GM23338 (cell line): Measurements from ENCODE around the gene S100A12. TPM values are rescaled to one million over a fixed set of nuclear protein-coding genes. Genes with fewer than 3 reads are reported as not detected.
"Not testable (repeated sequence)": the region's sequence is repeated elsewhere in the genome, so short reads cannot be mapped to it uniquely, and the experiment has no call there.

ENCODE experiments used
- ATAC-seq: fragments of 200-7000 bp; cut with Tn5 transposase; 3 replicates; pipeline ENCODE4 v1.9.1; 2020
- DNase-seq: peaks from one replicate; pipeline ENCODE4 v3.0.0-alpha.2; 2015; ENCODE audit warnings: low spot score
- H2AFZ ChIP-seq: fragments of 200-600 bp; sonication (generic); 2 replicates; pipeline ENCODE4 v1.8.0; 2016; ENCODE audit warnings: antibody characterized with exemption, mild to moderate bottlenecking, moderate library complexity
- H3F3A ChIP-seq: fragments of 200-600 bp; sonication (generic); replicated peaks from 2 replicates; pipeline ENCODE4 v1.8.0; 2017; ENCODE audit warnings: antibody characterized with exemption, mixed run types, low read depth
- H3K27ac ChIP-seq: fragments of 200-600 bp; sonication (generic); 2 replicates; pipeline ENCODE4 v1.6.1; 2016; ENCODE audit warnings: low read depth
- H3K27me3 ChIP-seq: fragments of 200-600 bp; sonication (generic); 2 replicates; pipeline ENCODE4 v1.8.0; 2016; ENCODE audit warnings: mild to moderate bottlenecking, mixed run types, moderate library complexity; ENCODE audit not compliant: insufficient read depth
- H3K36me3 ChIP-seq: fragments of 200-600 bp; sonication (generic); 2 replicates; pipeline ENCODE4 v1.8.0; 2016; ENCODE audit warnings: mild to moderate bottlenecking; ENCODE audit not compliant: insufficient read depth
- H3K4me1 ChIP-seq: fragments of 200-600 bp; sonication (generic); 2 replicates; pipeline ENCODE4 v1.8.0; 2016; ENCODE audit warnings: mild to moderate bottlenecking, moderate library complexity; ENCODE audit not compliant: insufficient read depth
- H3K4me2 ChIP-seq: fragments of 200-600 bp; sonication (generic); 2 replicates; pipeline ENCODE4 v1.7.1; 2017; ENCODE audit warnings: mixed run types
- H3K4me3 ChIP-seq: fragments of 200-600 bp; sonication (generic); 2 replicates; pipeline ENCODE4 v1.6.1; 2016; ENCODE audit warnings: mixed run types
- H3K79me2 ChIP-seq: fragments of 200-600 bp; sonication (generic); replicated peaks from 2 replicates; pipeline ENCODE4 v1.8.0; 2017; ENCODE audit warnings: mild to moderate bottlenecking; ENCODE audit not compliant: insufficient read depth
- H3K9me2 ChIP-seq: fragments of 200-600 bp; sonication (generic); 2 replicates; pipeline ENCODE4 v1.8.0; 2017; ENCODE audit not compliant: insufficient read depth
- H4K20me1 ChIP-seq: fragments of 200-600 bp; sonication (generic); replicated peaks from 2 replicates; pipeline ENCODE4 v1.8.0; 2017; ENCODE audit warnings: mild to moderate bottlenecking; ENCODE audit not compliant: insufficient read depth
- H3K27ac Mint-ChIP-seq: 2 replicates; pipeline ENCODE4 v1.8.0; 2020; ENCODE audit warnings: inconsistent platforms, mild to moderate bottlenecking, moderate library complexity, mixed read lengths
- H3K27me3 Mint-ChIP-seq: 3 replicates; pipeline ENCODE4 v1.8.0; 2022; ENCODE audit warnings: low read depth, mild to moderate bottlenecking, moderate library complexity, mixed read lengths, inconsistent platforms; ENCODE audit not compliant: insufficient read depth, poor library complexity
- H3K36me3 Mint-ChIP-seq: 3 replicates; pipeline ENCODE4 v1.8.0; 2021; ENCODE audit warnings: low read depth, mild to moderate bottlenecking, inconsistent platforms, moderate library complexity, mixed read lengths
- H3K4me1 Mint-ChIP-seq: 3 replicates; pipeline ENCODE4 v1.8.0; 2020; ENCODE audit warnings: mild to moderate bottlenecking, inconsistent platforms, mixed read lengths
- H3K4me3 Mint-ChIP-seq: 3 replicates; pipeline ENCODE4 v1.8.0; 2021; ENCODE audit warnings: moderate library complexity, mild to moderate bottlenecking, inconsistent platforms, mixed read lengths
- H3K9me3 Mint-ChIP-seq: 3 replicates; pipeline ENCODE4 v1.8.0; 2020; ENCODE audit warnings: moderate library complexity, mild to moderate bottlenecking, inconsistent platforms, mixed read lengths
- EZH2phosphoT487 ChIP-seq: fragments of 200-600 bp; sonication (generic); IDR thresholded peaks from one replicate; pipeline ENCODE4 v1.8.1; 2018; ENCODE audit warnings: antibody characterized with exemption; ENCODE audit not compliant: unreplicated experiment
- POLR2AphosphoS5 ChIP-seq: IDR thresholded peaks from 2 replicates; pipeline ENCODE4 v1.6.1; 2016; ENCODE audit warnings: antibody characterized with exemption, low read depth
- ZNF114 ChIP-seq: fragments of 250-450 bp; sonication (Bioruptor Pico); IDR thresholded peaks from 2 replicates; pipeline ENCODE4 v1.5.0; 2020; ENCODE audit warnings: mild to moderate bottlenecking, moderate library complexity
- polyA plus RNA-seq: library from polyadenylated mRNA; unstranded; fragments of >200 nt; fragmentation: Nextera tagmentation; extraction: Ambion mirVana; gene quantifications from 2 replicates; pipeline ENCODE4 v1.2.1, GENCODE V29; 2016
- total RNA-seq: library from RNA; depleted of rRNA; stranded (reverse); fragments of >200 nt; shearing (Covaris generic); gene quantifications from 2 replicates; pipeline ENCODE4 v1.2.3, GENCODE V29; 2014
- TF ChIP-seq, protein P1 (sequence below): fragments of 250-450 bp; sonication (Bioruptor Pico); IDR thresholded peaks from 2 replicates; pipeline ENCODE4 v1.5.0; 2020; ENCODE audit warnings: mild to moderate bottlenecking, moderate library complexity
- TF ChIP-seq, protein P2 (sequence below), 2 experiments: fragments of 200-600 bp in 1 of 2; sonication (generic) in 1 of 2; conservative IDR thresholded peaks; 2 replicates each; pipeline versions ENCODE4 v1.5.1 to v1.6.1; 2016 to 2017; ENCODE audit warnings: antibody characterized with exemption in 2 of 2, low read depth in 2 of 2, mild to moderate bottlenecking in 2 of 2, moderate library complexity in 1 of 2

The S100A12 gene
- total and polyA plus RNA-seq, 2 experiments from 2014 or later = not detected

DNA sequence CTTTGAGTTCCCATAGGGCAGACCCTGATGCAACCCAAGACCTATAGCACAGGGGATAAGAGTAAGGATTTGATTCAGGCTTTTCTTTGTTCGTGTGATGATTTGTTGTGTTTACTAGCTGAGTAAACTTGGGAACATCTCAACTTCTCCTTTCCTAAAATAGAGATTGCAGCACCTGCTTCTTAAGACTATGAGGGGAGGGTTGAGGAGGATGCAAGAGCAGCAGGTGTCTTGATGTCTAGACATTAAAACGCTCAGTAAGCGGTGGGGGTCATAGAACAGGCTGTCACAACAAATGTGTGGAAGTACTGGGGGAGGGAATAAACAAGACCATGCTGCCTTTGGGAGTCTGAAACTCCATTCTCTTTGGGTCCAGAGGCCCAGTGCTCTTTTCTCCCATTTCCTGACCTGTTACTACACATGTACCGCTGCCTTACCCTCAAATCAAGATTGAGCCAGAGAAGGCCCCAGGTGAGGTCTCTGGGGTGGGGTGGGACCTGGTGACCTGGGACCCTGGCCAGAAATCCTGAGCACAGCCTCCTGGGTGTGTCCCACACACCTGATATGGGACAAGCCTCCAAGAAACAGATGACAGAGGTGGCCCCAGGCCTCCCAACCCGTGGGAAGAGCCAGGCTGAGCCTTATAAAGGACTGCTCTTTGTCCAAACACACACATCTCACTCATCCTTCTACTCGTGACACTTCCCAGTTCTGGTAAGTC lies 40.6 kb upstream of the S100A12 start, which contains the start of gene S100A7A (continued):
- TF ChIP-seq, protein P1, sequence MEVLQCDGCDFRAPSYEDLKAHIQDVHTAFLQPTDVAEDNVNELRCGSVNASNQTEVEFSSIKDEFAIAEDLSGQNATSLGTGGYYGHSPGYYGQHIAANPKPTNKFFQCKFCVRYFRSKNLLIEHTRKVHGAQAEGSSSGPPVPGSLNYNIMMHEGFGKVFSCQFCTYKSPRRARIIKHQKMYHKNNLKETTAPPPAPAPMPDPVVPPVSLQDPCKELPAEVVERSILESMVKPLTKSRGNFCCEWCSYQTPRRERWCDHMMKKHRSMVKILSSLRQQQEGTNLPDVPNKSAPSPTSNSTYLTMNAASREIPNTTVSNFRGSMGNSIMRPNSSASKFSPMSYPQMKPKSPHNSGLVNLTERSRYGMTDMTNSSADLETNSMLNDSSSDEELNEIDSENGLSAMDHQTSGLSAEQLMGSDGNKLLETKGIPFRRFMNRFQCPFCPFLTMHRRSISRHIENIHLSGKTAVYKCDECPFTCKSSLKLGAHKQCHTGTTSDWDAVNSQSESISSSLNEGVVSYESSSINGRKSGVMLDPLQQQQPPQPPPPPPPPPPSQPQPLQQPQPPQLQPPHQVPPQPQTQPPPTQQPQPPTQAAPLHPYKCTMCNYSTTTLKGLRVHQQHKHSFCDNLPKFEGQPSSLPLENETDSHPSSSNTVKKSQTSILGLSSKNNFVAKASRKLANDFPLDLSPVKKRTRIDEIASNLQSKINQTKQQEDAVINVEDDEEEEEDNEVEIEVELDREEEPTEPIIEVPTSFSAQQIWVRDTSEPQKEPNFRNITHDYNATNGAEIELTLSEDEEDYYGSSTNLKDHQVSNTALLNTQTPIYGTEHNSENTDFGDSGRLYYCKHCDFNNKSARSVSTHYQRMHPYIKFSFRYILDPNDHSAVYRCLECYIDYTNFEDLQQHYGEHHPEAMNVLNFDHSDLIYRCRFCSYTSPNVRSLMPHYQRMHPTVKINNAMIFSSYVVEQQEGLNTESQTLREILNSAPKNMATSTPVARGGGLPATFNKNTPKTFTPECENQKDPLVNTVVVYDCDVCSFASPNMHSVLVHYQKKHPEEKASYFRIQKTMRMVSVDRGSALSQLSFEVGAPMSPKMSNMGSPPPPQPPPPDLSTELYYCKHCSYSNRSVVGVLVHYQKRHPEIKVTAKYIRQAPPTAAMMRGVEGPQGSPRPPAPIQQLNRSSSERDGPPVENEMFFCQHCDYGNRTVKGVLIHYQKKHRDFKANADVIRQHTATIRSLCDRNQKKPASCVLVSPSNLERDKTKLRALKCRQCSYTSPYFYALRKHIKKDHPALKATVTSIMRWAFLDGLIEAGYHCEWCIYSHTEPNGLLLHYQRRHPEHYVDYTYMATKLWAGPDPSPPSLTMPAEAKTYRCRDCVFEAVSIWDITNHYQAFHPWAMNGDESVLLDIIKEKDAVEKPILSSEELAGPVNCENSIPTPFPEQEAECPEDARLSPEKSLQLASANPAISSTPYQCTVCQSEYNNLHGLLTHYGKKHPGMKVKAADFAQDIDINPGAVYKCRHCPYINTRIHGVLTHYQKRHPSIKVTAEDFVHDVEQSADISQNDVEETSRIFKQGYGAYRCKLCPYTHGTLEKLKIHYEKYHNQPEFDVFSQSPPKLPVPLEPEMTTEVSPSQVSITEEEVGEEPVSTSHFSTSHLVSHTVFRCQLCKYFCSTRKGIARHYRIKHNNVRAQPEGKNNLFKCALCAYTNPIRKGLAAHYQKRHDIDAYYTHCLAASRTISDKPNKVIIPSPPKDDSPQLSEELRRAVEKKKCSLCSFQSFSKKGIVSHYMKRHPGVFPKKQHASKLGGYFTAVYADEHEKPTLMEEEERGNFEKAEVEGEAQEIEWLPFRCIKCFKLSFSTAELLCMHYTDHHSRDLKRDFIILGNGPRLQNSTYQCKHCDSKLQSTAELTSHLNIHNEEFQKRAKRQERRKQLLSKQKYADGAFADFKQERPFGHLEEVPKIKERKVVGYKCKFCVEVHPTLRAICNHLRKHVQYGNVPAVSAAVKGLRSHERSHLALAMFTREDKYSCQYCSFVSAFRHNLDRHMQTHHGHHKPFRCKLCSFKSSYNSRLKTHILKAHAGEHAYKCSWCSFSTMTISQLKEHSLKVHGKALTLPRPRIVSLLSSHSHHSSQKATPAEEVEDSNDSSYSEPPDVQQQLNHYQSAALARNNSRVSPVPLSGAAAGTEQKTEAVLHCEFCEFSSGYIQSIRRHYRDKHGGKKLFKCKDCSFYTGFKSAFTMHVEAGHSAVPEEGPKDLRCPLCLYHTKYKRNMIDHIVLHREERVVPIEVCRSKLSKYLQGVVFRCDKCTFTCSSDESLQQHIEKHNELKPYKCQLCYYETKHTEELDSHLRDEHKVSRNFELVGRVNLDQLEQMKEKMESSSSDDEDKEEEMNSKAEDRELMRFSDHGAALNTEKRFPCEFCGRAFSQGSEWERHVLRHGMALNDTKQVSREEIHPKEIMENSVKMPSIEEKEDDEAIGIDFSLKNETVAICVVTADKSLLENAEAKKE (CRISPR knock-in tag) = no peak
- TF ChIP-seq ZNF114 (CRISPR knock-in tag) = no peak
- TF ChIP-seq POLR2AphosphoS5 = no peak
- TF ChIP-seq EZH2phosphoT487 = no peak
- TF ChIP-seq, protein P2, sequence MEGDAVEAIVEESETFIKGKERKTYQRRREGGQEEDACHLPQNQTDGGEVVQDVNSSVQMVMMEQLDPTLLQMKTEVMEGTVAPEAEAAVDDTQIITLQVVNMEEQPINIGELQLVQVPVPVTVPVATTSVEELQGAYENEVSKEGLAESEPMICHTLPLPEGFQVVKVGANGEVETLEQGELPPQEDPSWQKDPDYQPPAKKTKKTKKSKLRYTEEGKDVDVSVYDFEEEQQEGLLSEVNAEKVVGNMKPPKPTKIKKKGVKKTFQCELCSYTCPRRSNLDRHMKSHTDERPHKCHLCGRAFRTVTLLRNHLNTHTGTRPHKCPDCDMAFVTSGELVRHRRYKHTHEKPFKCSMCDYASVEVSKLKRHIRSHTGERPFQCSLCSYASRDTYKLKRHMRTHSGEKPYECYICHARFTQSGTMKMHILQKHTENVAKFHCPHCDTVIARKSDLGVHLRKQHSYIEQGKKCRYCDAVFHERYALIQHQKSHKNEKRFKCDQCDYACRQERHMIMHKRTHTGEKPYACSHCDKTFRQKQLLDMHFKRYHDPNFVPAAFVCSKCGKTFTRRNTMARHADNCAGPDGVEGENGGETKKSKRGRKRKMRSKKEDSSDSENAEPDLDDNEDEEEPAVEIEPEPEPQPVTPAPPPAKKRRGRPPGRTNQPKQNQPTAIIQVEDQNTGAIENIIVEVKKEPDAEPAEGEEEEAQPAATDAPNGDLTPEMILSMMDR (conservative IDR thresholded peaks at IDR 0.05; ENCODE audit: low read depth in 2 of 2) = no peak

- not testable (repeated sequence) for H3K4me1 ChIP-seq, H4K20me1 ChIP-seq, H3K27ac Mint-ChIP-seq, H3K27me3 Mint-ChIP-seq, H2AFZ ChIP-seq, H3K79me2 ChIP-seq, H3F3A ChIP-seq, H3K4me3 ChIP-seq, H3K4me3 Mint-ChIP-seq, H3K27me3 ChIP-seq, H3K27ac ChIP-seq, H3K4me2 ChIP-seq, H3K36me3 ChIP-seq, H3K4me1 Mint-ChIP-seq, ATAC-seq, H3K36me3 Mint-ChIP-seq, H3K9me2 ChIP-seq, DNase-seq
- peaks cover 15% of the 10 kb centered on the region for H3K9me3 Mint-ChIP-seq
These were observed 38.5 kb upstream of the S100A12 start for GRCh38 chr1:153413961-153414360.

GRCh38 chr1:153407274-153407673 lies 31.9 kb upstream of the S100A12 start:
- not testable (repeated sequence) for H3K36me3 ChIP-seq, H3K4me3 ChIP-seq, ATAC-seq, H3K27me3 ChIP-seq, H4K20me1 ChIP-seq, H3K27ac ChIP-seq, H3K4me1 Mint-ChIP-seq, H3K79me2 ChIP-seq, H3K36me3 Mint-ChIP-seq, H3K27ac Mint-ChIP-seq, H3K4me2 ChIP-seq, H3F3A ChIP-seq, DNase-seq, H3K4me1 ChIP-seq, H3K9me2 ChIP-seq, H3K4me3 Mint-ChIP-seq, H2AFZ ChIP-seq
- H3K9me3 Mint-ChIP-seq = peaks cover 12% of the 10 kb centered on the region
- peaks cover 16% of the 10 kb centered on the region for H3K27me3 Mint-ChIP-seq

- H3K4me3 Mint-ChIP-seq, DNase-seq: not testable (repeated sequence)
- peaks cover 18% of the 10 kb centered on the region for H3K27me3 Mint-ChIP-seq
These were observed 30.6 kb upstream of the S100A12 start for GRCh38 chr1:153405825-153406599.

More at GRCh38 chr1:153405825-153406599, 30.6 kb upstream of the S100A12 start:
- H3K27ac ChIP-seq, H3K4me3 ChIP-seq, H2AFZ ChIP-seq, H3K4me1 ChIP-seq, H3K79me2 ChIP-seq, H4K20me1 ChIP-seq, H3K27me3 ChIP-seq, ATAC-seq, H3F3A ChIP-seq, H3K9me3 Mint-ChIP-seq, H3K36me3 Mint-ChIP-seq, H3K4me2 ChIP-seq, H3K36me3 ChIP-seq, H3K27ac Mint-ChIP-seq, H3K9me2 ChIP-seq: not testable (repeated sequence)
- peaks cover 13% of the 10 kb centered on the region for H3K4me1 Mint-ChIP-seq
